Measurements from ENCODE around the gene LMNA. TPM values are rescaled to one million over a fixed set of nuclear protein-coding genes. Genes with fewer than 3 reads are reported as not detected.
A peak's percentile ranks its signal among the peaks of the same experiment; 100 is the strongest.

The LMNA gene
- total and polyA plus RNA-seq, 2 of the 4 experiments (the other 2 are of a cell fraction): 563 to 755 TPM

DNA sequence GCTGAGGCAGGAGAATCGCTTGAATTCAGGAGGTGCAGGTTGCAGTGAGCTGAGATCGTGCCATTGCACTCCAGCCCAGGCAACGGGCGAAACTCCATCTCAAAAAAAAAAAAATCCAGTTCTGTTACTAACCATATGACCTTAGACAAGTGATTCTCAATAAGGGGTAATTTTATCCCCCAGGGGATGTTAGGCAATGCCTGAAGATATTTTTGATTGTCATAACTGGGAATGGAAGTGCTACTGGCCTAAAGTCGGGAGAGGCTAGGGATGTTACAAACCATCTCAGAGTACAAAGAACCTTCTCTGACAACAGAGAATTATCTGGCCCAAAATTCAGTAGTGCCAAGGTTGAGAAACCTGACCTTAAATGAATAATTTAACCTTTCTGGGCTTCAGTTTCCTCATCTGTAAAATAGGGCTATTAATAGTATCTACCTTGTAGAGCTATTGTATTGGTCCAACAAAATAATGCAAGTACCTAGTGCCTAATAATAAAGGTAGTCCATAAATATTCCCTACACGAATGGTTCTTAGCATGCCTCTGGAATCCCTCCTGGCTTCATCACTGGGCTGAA lies 5.8 kb upstream of the LMNA start:
- Histone ChIP-seq H3K23ac (ENCODE audit: low read depth, low read length) (no peak overlapping the region), H3K9me3 (ENCODE audit: control insufficient read depth, insufficient read depth, low read length) (no peaks in the 10 kb centered on the region), H3K18ac (ENCODE audit: low read depth, low read length) (no peak overlapping the region), H3K4me2 (ENCODE audit: low read depth, low read length) (no peak overlapping the region), H4K20me1 (ENCODE audit: insufficient read depth, low read length) (no peaks in the 10 kb centered on the region), H3K4me3 (ENCODE audit: insufficient read depth, low read depth, low read length) (no peak overlapping the region), H3K27ac (ENCODE audit: insufficient read depth, low read length) (no peak overlapping the region), H3K56ac (ENCODE audit: extremely low read depth, insufficient read depth, low read length) (no peak overlapping the region), H3K4ac (ENCODE audit: low read depth, low read length) (no peak overlapping the region; the same call in 1 of the 2 replicates), H2BK5ac (ENCODE audit: low read depth, low read length, poor library complexity, severe bottlenecking) (no peak overlapping the region), H2AK5ac (ENCODE audit: low read depth, low read length) (no peak overlapping the region), H3K79me1 (ENCODE audit: low read depth in 1 of 2, low read length in 2 of 2) (peaks cover 14 to 60% of the 10 kb centered on the region in 2 experiments), H3K36me3 (ENCODE audit: control insufficient read depth, insufficient read depth, low read length) (no peaks in the 10 kb centered on the region), H2BK20ac (ENCODE audit: low read depth, low read length) (no peak overlapping the region), H3K4me1 (ENCODE audit: control insufficient read depth, insufficient read depth, low read length) (peaks cover 32% of the 10 kb centered on the region), H4K8ac (ENCODE audit: low read depth in 2 of 2, low read length in 2 of 2) (no peak overlapping the region), H3K14ac (replicated peaks; ENCODE audit: low read depth, low read length) (no peak overlapping the region), H3K9me1 (ENCODE audit: insufficient read depth, low read length) (peaks cover 21% of the 10 kb centered on the region), H4K5ac (ENCODE audit: low read depth, low read length) (no peak overlapping the region), H2AK9ac (replicated peaks; ENCODE audit: low read depth, low read length, poor library complexity) (no peak overlapping the region), H2BK120ac (ENCODE audit: low read depth, low read length) (no peak overlapping the region), H3K27me3 (ENCODE audit: control insufficient read depth, insufficient read depth, low read length) (no peaks in the 10 kb centered on the region), H4K91ac (ENCODE audit: insufficient read depth, low read depth, low read length) (no peak overlapping the region), H3K9ac (ENCODE audit: low read depth, low read length) (no peak overlapping the region), H2BK15ac (ENCODE audit: low read depth, low read length) (no peak overlapping the region), H2AFZ (replicated peaks; ENCODE audit: low read length, poor library complexity) (no peak overlapping the region)
- intact Hi-C loops (cut with micrococcal nuclease) (no loop called here), in situ Hi-C loops (cut with MboI; ENCODE audit: low sequenced_read_pairs) (no loop called here), dilution Hi-C loops (cut with HindIII; ENCODE audit: low sequenced_read_pairs, unreplicated experiment) (no loop called here)
- ChIA-PET POLR2A (ENCODE audit: unreplicated experiment) (no interaction called here), CTCF (no interaction called here)
- no peak for TF ChIP-seq POLR2A (IDR thresholded peaks at IDR 0.05; ENCODE audit: low read depth, low read length)
- TF ChIP-seq CEBPB (IDR thresholded peaks at IDR 0.05; ENCODE audit: low read depth, low read length): no peak
- TF ChIP-seq CHD1 (IDR thresholded peaks at IDR 0.05; ENCODE audit: low read depth, low read length): no peak
- TF ChIP-seq MAZ (IDR thresholded peaks at IDR 0.05; ENCODE audit: borderline replicate concordance, low read depth, low read length): no peak
- TF ChIP-seq RAD21 (IDR thresholded peaks at IDR 0.05; ENCODE audit: low read length): no peak
- BruUV-seq (replicated peaks): TSS peak; percentile 6
- ATAC-seq (ENCODE audit: low read depth) (no peak), DNase-seq (no peak)
- WGBS, 2 experiments (ENCODE audit: extremely low coverage in 2 of 2, insufficient read length in 1 of 2): 75% methylated on average over 2 of the region's 6 CpGs; no CpG with 5 or more reads in 1 of the 2 experiments
